Muscle layer of colon (tissue), 2 donors: ENCODE data around the gene MYO10.
"Not testable (repeated sequence)": the region's sequence is repeated elsewhere in the genome, so short reads cannot be mapped to it uniquely, and the experiment has no call there.

Source experiments
- H3K27ac ChIP-seq: one replicate; pipeline ENCODE4 v1.7.0; 2013; ENCODE audit warnings: low read depth, mild to moderate bottlenecking, low read length, moderate library complexity
- H3K27me3 ChIP-seq, 2 donors: one replicate each; pipeline ENCODE4 v1.7.0; 2013; ENCODE audit warnings: low read length in 2 of 2, mild to moderate bottlenecking in 2 of 2; ENCODE audit not compliant: insufficient read depth in 2 of 2, control insufficient read depth in 1 of 2
- H3K36me3 ChIP-seq: one replicate; pipeline ENCODE4 v1.7.0; 2013; ENCODE audit warnings: mild to moderate bottlenecking, low read length; ENCODE audit not compliant: insufficient read depth
- H3K4me1 ChIP-seq: one replicate; pipeline ENCODE4 v1.7.0; 2013; ENCODE audit warnings: mild to moderate bottlenecking, low read length; ENCODE audit not compliant: insufficient read depth
- H3K4me3 ChIP-seq, 2 donors: one replicate each; pipeline ENCODE4 v1.7.0; 2013; ENCODE audit warnings: low read length in 2 of 2, low read depth in 1 of 2, mild to moderate bottlenecking in 1 of 2, moderate library complexity in 1 of 2
- H3K9ac ChIP-seq: one replicate; pipeline ENCODE4 v1.7.0; 2013; ENCODE audit warnings: low read length
- H3K9me3 ChIP-seq: one replicate; pipeline ENCODE4 v1.7.0; 2013; ENCODE audit warnings: mild to moderate bottlenecking, low read length
- donor health status: abdominal sarcoma.
- donor health status: Adenocarcinoma of cecum.

The MYO10 gene

DNA sequence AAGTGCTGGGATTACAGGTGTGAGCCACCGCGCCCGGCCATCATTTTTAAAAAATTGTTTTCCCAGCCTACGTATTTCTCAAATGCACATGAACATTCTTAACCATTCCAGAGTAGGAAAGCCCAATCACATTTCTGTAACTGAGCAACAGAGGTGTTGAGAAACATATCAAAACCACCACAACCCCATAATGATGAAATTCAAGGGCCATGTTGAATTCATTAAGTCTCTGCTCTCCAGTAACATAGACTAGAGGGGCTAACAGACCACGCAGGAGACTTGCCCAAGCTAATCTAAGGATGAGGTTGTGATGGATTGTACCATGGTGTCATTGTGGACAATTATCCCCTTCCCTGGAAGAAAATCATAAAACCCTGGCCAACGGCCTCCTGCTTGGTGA lies 52.9 kb downstream of the MYO10 start:
- Histone ChIP-seq H3K9me3 (no peaks in the 10 kb centered on the region), H3K27me3 (no peaks in the 10 kb centered on the region), H3K27ac (no peak overlapping the region), H3K9ac (no peak overlapping the region), H3K4me1 (no peaks in the 10 kb centered on the region), H3K36me3 (no peaks in the 10 kb centered on the region), H3K4me3 (no peak overlapping the region)

DNA sequence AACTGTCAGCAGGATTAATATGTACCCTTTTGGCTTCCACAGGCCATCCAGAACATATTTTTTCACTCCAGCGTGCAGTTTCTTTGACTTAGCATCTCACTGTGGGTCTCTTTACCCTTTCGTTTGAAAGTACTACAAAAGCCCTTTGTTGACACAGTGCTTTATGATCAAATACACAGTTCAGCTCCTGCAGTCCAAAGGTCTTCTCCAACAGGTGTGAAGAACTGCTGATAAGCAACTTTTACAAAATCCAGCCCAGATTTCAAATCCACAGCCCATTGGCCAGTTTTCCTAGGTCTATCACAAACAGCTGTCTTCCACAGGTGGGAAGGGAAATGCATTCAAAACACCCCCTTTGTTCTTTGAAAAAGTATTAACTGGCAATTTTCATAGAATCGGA lies 54.8 kb downstream of the MYO10 start:
- no peak overlapping the region for H3K4me3 ChIP-seq

GRCh38 chr5:16880547-16880946 lies 55.5 kb downstream of the MYO10 start:
- H3K27me3 ChIP-seq = no peaks in the 10 kb centered on the region
- H3K4me1 ChIP-seq = no peaks in the 10 kb centered on the region
- no peaks in the 10 kb centered on the region for H3K9me3 ChIP-seq
- no peak overlapping the region for H3K4me3 ChIP-seq
- no peak overlapping the region for H3K27ac ChIP-seq
- no peaks in the 10 kb centered on the region for H3K36me3 ChIP-seq
- H3K9ac ChIP-seq = no peak overlapping the region

More for the DNA sequence above, 54.8 kb downstream of the MYO10 start:
- Histone ChIP-seq H3K9ac (no peak overlapping the region), H3K4me1 (no peaks in the 10 kb centered on the region), H3K9me3 (no peaks in the 10 kb centered on the region), H3K36me3 (no peaks in the 10 kb centered on the region), H3K27me3 (no peaks in the 10 kb centered on the region), H3K27ac (no peak overlapping the region)

- Histone ChIP-seq H3K4me3 (no peak overlapping the region), H3K27ac (no peak overlapping the region), H3K4me1 (no peaks in the 10 kb centered on the region), H3K9me3 (no peaks in the 10 kb centered on the region), H3K9ac (no peak overlapping the region), H3K27me3 (no peaks in the 10 kb centered on the region), H3K36me3 (no peaks in the 10 kb centered on the region)
Observed at GRCh38 chr5:16879650-16880049, 56.4 kb downstream of the MYO10 start.

DNA sequence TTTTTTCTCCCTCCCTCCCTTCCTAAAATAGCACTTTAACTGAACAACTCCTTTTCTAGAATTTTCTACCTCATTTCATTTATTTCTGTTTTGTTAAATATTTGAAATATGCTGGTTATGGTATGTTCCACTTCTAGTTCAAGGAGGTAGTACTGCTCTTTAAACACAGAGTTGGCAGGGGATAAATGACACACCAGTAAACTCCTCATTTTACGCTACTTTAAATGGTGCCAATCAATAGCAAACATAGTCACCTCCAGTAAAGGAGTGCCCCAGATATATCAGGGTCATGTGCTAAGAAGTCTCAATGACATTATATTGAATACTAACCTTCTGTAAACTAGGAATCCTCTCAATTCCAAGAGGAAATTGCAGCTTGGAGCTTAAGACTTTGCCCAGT lies 56.9 kb downstream of the MYO10 start:
- Histone ChIP-seq H3K27me3 (no peaks in the 10 kb centered on the region), H3K9ac (no peak overlapping the region), H3K4me3 (no peak overlapping the region), H3K4me1 (no peaks in the 10 kb centered on the region), H3K9me3 (no peaks in the 10 kb centered on the region), H3K36me3 (no peaks in the 10 kb centered on the region), H3K27ac (no peak overlapping the region)

GRCh38 chr5:16877267-16877935 lies 58.7 kb downstream of the MYO10 start:
- Histone ChIP-seq H3K4me1 (no peaks in the 10 kb centered on the region), H3K36me3 (no peaks in the 10 kb centered on the region), H3K27me3 (no peaks in the 10 kb centered on the region), H3K9me3 (no peaks in the 10 kb centered on the region), H3K4me3 (no peak overlapping the region), H3K9ac (no peak overlapping the region), H3K27ac (no peak overlapping the region)

GRCh38 chr5:16874424-16874823 lies 61.7 kb downstream of the MYO10 start:
- H3K4me3 ChIP-seq, H3K27ac ChIP-seq, H3K36me3 ChIP-seq, H3K27me3 ChIP-seq, H3K9me3 ChIP-seq, H3K9ac ChIP-seq, H3K4me1 ChIP-seq: not testable (repeated sequence)

DNA sequence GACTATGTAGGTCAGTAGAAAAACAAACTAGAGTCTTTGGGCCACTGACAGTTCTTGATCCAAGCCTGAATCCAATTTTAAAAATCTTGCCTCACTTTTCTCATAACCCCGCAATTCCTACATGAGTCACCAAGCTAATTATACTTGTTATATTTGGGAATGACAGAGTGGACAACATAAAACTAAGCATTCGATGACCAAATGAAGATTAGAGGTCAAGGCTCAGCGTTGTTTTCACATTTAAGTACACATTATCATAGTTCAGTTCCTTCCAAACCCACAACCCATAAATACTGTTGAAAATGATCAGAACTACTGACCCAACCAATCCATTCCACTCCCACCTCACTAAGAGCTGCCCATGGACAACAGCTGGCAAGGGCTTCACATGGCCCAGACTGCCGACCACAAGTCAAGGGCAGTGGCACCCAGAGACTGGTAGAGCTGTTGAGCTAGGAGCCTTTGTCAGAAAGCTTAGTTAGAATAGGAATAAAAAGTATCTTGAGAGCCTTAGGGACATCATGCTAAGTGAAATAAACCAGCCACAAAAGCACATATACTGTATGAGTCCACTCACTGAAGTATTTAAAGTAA lies 64.2 kb downstream of the MYO10 start:
- Histone ChIP-seq H3K27ac (no peak overlapping the region), H3K9me3 (no peaks in the 10 kb centered on the region), H3K4me3 (no peak overlapping the region), H3K4me1 (no peaks in the 10 kb centered on the region), H3K27me3 (no peaks in the 10 kb centered on the region), H3K9ac (no peak overlapping the region), H3K36me3 (no peaks in the 10 kb centered on the region)

GRCh38 chr5:16870878-16871277 lies 65.2 kb downstream of the MYO10 start:
- no peaks in the 10 kb centered on the region for H3K27me3 ChIP-seq

DNA sequence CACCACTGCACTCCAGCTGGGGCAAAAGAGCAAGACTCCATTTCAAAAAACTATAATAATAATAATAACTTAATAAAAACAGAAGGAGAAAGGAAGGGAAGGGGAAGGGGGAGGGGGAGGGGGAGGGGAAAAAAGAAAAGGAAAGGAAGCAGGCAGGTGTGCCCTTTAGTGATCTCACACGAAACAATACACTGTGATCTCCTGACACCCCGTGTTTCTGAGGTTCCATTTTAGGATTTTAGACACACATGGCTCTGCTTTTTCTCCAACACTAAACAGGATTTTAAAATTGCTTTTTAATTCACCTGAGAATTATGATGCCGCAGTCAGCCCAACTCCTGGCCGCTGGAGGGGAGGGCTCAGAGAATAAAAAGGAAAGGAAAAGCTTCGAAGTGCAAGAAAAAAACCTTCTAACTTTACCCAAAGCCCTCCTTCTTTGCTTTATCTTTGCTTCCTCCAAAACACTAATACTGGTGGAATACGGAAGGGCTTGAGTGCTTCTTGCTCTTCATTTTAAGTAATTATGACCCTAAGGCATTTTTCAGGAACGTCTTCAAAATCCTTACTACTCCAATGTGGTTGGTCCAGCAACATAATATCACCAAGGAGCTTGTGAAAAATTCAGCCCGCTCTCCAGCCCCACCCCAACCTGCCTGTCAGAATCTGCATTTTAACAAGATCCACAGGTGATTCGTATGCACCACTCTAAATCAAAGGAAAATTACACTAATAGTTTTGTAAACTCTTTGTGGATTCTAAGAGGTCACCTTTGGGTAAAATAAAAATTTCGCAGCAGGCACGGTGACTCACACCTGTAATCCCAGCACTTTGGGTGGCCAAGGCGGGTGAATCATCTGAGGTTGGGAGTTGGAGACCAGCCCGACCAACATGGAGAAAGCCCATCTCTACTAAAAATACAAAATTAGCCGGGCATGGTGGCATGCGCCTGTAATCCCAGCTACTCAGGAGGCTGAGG lies 66.0 kb downstream of the MYO10 start:
- no peaks in the 10 kb centered on the region for H3K36me3 ChIP-seq
- H3K27ac ChIP-seq = no peak overlapping the region
- H3K4me3 ChIP-seq = no peak overlapping the region
- H3K9ac ChIP-seq = no peak overlapping the region
- H3K9me3 ChIP-seq = no peaks in the 10 kb centered on the region
- H3K4me1 ChIP-seq = no peaks in the 10 kb centered on the region
- H3K27me3 ChIP-seq = no peaks in the 10 kb centered on the region

More at GRCh38 chr5:16870878-16871277, 65.2 kb downstream of the MYO10 start:
- Histone ChIP-seq H3K4me3 (no peak overlapping the region), H3K9me3 (no peaks in the 10 kb centered on the region), H3K4me1 (no peaks in the 10 kb centered on the region), H3K9ac (no peak overlapping the region), H3K36me3 (no peaks in the 10 kb centered on the region), H3K27ac (no peak overlapping the region)

GRCh38 chr5:16867577-16867953 lies 68.5 kb downstream of the MYO10 start:
- Histone ChIP-seq H3K4me3 (no peak overlapping the region), H3K27ac (no peak overlapping the region), H3K36me3 (no peaks in the 10 kb centered on the region), H3K9me3 (no peaks in the 10 kb centered on the region), H3K4me1 (no peaks in the 10 kb centered on the region), H3K9ac (no peak overlapping the region), H3K27me3 (no peaks in the 10 kb centered on the region)
